COLO829 (cell line): ENCODE measurements around the gene TOP3B.

Experiments
- DNase-seq: peaks from one replicate; pipeline ENCODE4 v3.0.0; 2012; ENCODE audit warnings: low spot score

TOP3B gene

DNA sequence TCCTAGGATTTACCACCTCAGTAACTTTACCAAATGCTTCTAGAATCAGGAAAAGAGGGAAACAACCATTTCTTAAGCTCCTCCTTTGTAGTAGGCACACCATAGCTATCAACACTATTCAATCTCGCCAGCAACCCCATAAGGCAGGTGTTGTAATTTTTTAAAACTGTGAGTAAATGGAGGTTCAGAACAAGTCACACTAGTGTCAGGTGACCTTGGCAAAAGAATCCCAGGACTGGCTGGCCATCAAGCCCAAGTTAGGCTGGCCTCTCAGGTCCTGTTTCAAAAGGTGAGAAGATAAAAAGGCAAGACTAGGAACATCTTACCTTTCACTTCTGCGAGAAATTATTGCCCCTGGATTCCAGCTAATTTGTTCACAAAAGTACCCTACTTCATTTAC is 713 bp downstream of the TOP3B start:
- DNase-seq = no peak

DNA sequence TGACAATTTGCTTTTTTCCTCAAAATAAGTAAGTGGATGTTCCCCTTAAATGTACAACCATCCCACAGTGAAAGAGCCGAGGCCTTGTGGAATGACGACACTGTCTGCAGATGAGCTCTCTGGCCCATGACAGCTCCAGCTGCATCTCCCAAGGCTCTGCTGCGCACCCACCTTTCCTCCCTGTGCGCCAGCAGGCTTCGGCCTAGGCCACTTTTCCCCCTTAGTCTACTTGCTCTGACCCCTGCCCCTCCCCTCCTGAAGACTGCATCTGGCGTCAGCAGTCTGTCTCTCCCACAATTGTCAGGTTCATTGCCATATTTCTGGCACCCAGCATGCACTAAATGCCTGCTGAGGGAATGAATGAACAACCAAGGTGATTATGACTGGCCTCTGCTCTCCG is 2.0 kb downstream of the TOP3B start:
- DNase-seq = no peak

DNA sequence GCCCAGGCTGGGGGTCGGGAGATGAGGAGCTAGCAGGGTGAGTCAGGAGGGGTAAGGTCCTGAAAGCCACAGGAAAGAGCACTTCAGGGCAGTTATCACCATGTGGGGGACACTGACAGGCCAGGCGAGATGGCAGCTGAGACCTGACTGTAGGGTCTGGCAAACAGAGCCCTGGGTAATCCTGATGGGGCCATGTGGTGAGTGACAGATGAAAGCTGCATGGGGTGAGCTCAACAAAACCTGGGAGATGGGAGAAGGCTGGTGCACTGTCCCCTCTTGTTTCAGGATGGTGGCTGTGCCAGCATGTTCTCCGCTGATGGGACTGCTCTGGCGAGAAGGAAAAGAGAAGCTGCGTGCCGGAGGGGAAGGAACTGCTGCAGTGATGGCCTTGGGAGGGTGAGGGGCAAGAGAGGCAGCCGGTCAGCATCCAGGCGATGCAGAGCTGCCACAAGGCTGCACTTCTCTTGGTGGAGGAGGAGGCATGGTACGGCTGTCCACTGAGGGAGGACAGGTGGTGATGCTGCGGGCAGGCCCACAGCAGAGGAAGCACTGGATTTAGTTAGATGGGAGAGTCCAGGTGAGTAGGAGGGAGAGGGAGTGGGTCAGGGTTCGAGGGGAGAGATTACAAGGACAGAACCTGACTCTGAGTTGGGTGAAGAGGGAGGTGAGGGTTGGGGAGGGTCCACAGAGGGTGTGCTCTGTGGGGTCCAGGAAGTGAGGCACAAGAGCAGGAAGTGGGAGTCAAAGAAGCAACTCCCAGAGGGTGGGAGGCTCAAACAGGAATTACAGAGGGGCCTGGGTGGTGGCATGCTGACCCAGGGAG is 3.8 kb downstream of the TOP3B start:
- DNase-seq = no peak

DNA sequence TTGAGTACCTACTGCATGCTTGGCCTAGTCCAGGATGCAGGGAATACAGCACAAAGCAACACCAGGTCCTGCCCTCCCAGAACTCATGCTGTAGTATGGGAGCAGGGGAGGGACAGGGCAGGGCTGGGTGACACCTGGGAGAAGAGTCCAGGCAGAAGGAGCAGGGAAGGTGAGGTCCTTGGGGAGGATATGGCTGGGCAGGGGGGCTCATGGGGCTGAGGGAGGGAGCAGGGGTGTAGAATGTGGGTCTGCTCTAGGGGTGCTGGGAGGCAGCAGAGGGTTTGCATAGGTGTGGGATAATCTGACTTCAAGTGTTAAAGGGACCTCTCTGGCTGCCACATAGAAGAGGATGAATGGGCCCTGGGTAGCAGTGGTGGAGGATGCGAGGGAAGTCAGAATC is 4.8 kb downstream of the TOP3B start:
- no peak for DNase-seq

DNA sequence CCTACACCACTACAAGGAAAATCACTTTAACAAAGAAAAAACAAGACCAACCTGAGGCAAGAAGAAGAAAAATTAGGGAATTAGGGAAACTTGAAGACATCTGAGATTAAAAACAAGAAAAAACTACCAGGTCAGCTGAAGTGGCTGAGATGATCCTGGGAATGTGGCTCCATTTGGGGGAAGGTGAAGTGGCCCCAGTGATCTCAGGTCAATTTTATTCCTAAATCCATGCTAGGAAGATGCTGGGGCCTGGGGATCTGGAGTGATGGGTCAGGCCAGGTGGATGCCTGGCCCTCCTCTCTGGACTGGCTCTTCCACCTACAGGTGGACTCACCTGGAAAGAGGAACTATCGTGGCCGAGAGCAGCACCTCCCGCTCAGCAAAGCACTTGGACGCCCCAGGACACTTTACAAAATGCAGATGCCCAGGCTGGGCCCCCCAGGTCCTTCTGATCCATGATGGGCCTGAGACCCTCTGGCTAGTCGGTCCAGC is 6.7 kb downstream of the TOP3B start:
- DNase-seq = no peak

- DNase-seq = no peak
Observed at GRCh38 chr22:21975273-21975672, 7.3 kb downstream of the TOP3B start.

DNA sequence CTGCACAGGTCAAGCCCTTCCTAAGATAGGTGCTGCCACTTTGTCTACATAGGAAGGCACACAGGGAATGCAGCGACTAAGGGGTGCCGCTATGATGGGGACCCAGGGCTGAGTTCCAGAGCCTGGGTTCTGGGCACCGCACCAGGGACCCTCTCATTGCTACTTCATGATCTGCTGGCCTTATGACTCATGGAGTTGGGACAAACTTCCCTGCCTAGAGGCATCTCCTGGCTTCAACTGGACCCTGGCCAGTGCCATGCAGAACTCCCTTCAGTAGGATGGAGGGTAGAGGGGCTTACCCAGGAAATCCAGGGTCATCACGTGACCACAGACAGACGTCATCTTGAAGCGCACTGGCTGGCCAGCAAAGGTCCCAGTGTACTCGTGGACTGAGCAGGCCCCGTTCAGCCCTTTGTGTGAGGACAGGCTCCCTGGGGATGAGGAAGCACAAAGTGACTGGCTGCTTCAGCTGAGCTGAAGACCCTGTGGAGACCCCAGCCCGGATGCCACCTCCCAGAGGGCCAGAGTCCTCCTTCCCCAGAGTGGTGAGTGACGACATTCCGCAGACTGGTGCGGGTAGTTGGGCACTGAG is 8.4 kb downstream of the TOP3B start:
- no peak for DNase-seq

- DNase-seq = no peak
Observed at GRCh38 chr22:21972806-21973205, 9.8 kb downstream of the TOP3B start.

DNA sequence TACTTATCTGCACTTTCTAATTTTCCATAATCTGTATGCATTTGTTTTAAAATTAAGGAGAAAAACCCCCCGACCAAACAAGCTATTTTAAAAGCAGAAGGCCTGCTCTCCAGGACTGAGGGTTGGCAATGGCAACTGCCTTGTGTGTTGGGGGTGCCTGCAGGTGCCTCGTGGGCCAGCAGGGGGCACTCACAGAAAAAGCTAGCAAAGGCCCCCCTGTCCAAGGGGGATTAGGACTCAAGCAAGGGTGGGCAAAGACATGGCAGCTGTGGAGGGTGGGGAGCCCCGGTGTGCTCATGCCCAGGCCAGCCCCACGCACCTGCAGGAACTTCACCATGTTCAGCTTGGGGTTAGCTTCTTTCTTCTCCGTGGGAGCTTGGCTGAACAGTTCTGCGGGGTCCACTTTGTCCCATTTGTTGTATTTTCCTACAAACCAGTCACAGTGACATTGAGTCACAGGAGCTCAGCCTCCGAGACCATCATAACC is 10.3 kb downstream of the TOP3B start:
- DNase-seq = peak; percentile 72

- DNase-seq = no peak
Observed at GRCh38 chr22:21971858-21972275, 10.7 kb downstream of the TOP3B start.

- no peak for DNase-seq
Observed at GRCh38 chr22:21970800-21971617, 11.6 kb downstream of the TOP3B start.

- no peak for DNase-seq
Observed at GRCh38 chr22:21970037-21970799, 12.4 kb downstream of the TOP3B start.

GRCh38 chr22:21968452-21969129 is 14.0 kb downstream of the TOP3B start:
- no peak for DNase-seq

DNA sequence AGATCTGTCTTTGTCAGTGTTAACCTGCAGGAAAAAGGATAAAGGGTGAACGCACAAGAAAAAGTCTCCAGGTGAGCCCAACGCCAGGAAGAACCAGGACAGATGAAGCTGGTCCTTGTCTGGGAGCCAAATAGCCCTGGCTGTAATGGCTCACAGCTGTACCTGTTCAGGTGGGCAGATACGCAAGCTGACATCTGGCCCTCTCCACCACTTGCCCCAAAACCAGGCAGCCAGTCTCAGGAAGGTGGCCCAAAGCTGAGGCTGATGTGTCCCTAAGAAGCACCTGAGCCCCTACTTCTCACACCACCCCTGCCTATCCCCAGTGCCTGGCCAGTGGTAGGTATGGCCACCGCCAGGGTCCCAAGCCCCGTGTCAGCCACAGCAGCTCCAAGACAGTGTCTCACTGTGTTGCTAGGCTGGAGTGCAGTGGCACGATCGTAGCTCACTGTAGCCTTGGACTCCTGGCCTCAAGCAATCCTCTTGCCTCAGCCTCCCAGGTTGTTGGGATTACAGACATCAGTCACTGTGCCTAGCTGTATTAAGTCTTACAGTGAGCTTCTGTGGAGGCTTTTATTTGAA is 14.8 kb downstream of the TOP3B start:
- DNase-seq = no peak

DNA sequence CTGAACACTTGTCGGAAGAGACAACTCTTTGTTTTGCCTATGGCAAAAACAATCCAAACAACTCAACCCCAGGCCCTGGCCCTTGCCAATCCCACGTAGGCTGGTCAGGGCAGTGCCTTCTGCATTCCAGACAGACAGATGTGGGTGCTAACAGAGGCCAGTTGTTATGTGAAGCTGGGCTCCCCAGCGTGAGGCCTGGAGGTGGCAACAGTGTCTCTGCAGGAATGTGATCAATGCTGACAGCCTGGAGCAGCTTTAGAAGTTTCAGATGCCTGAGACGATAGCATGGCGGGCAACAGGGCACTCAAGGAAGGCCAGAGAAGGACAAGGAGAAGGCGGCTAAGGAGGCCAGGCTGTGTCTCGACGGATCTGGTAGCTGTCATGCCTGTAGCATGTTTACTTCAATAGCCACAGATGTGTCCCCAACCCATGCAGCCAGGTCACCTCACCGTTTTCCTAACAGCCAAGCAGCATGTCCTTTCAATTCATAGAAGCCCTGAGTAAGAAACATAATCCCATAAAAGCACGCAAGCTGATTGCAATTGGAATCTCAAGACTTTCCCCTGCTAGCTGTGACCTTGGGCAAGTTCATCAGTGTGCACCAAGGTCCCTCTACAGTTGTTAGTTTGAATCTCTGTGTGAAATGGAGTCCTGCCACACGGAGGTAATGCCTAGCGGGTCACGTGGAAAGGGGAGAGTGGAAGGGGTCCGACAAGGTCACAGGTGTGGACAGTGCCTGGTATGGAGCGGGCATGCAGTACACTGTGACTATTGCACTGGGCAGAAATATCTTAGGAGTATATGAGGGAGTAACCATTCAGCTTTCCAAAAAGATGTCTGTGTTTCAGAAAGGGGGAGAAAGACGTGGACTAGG is 15.7 kb downstream of the TOP3B start:
- DNase-seq = no peak

DNA sequence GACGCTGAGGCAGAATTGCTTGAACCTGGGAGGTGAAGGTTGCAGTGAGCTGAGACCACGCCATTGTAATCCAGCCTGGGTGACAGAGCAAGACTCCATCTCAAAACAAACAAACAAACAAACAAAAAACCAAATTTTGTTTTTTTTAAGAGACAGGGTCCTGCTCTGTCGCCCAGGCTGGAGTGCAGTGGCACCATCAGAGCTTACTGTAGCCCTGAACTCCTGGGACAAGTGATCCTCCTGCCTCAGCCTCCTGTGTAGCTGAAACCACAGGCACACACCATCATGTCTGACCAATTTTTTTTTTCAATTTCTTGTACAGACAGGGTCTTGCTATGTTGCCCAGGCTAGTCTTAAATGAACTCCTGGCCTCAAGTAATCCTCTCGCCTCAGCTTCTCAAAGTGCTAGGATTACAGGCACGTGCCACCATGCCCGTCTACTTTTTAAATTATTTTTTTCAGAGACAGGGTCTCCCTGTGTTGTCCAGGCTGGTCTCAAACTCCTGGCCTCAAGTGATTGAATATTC is 16.8 kb downstream of the TOP3B start:
- DNase-seq = no peak

GRCh38 chr22:21964918-21965484 is 17.6 kb downstream of the TOP3B start:
- DNase-seq = no peak

DNA sequence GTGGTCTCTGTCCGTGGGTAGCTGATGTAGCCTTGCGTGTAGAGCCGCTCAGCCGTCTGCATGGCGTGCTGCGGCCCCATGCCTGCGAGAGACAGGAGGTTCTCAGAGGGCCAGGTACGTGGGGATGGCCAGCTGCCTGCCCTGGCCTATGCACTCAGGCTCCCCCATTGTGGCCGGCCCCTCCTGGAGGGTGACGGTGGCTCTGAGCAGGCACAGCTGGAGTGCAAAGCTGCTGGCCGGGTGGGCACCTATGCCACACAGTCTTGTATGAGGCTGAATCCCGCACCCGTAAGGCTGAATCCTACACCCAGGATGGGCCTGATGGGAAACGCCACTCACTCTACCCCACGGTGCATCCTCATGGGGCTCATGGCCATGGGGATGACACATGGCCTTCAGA is 18.4 kb downstream of the TOP3B start:
- DNase-seq = no peak

GRCh38 chr22:21963790-21964211 is 18.8 kb downstream of the TOP3B start:
- DNase-seq = no peak
